HG03108 (cell line): ENCODE measurements around the gene JPH3.
A peak's percentile ranks its signal among the peaks of the same experiment; 100 is the strongest.

Experiments
- ATAC-seq: cut with Tn5 transposase; IDR thresholded peaks from one replicate; pipeline ENCODE4 v1.9.1; 2021; ENCODE audit warnings: moderate library complexity; ENCODE audit not compliant: unreplicated experiment

Gene JPH3

DNA sequence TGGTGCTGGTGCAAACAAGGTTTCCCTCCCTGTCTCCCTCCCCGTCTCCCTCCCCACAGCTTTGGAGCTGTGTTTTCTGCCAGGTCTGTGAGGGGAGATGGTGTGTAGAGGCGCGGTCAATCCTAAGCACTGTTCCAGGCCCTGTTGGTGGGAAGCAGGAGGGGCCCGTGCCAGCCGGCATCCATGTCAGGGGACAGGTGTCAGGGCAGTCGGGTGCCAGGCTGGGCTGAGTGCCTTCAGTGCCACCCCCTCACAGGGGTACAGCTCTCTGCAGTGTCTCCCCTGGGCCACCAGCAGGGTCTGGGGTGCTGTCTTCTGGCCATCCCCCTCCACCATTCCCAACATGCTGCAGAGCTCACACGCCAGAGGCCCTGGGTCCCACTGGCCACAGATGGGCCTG lies 89.9 kb downstream of the JPH3 start:
- no peak for ATAC-seq

GRCh38 chr16:87692756-87693155 lies 90.4 kb downstream of the JPH3 start:
- no peak for ATAC-seq

GRCh38 chr16:87693827-87694226 lies 91.5 kb downstream of the JPH3 start:
- no peak for ATAC-seq

GRCh38 chr16:87694441-87695125 lies 92.3 kb downstream of the JPH3 start:
- no peak for ATAC-seq

DNA sequence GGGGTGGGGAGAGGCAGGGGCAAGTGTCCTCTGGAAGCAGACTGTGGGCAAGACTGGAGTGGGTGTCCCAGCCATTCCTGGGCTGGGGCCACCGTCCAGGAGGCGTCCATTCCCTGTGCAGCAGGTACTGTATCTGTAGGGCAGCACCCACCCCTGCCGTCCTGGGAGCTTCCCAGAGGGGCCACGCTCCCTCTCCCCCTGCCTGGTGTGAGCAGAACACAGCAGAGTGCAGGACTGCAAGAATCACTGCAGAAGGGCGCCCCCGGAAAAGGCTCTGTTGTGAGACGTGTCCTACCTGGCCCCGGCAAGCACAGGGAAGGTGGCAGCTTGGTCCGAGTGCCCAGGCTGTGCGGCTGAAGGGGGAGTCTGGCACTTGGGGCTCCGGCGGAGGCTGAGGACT lies 93.2 kb downstream of the JPH3 start:
- no peak for ATAC-seq

DNA sequence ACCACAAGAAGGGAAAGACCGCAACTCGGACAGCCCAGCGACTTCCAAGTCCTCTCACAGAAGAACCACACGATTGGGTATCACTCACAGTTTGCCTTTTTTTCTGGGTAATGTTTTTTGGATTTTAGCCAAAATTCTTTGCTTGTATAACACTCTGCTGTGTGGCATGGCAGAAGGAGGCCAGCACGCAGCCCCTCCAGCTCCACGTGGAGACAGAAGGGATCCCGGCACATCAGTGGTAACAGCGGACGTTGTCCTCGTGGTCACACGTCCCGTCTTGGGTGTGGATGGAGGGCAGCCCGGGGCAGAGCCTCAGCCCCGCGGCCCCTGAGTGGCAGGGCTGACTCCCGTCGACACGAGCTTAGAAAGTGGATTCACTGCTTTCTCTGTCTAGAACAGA lies 94.4 kb downstream of the JPH3 start:
- ATAC-seq, result no peak

DNA sequence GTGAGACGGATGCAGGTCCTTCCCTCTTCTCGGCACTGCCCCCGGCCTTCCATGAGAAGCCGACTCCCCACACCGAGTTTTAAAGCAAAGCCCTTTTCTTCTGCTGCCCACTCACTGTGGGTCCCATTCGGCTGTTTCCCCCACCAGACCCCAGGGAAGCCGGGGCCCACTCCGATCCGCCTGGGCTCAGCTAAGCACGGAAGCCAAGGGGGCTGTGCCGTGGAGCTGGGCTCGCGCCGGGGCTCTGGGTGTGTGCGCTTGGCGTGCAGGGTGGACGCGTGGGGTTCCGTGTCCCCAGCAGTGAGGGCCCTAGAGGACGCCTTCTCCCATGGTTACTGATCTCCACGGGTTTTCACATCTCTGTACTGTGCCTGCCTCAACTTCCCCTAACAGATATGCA lies 94.9 kb downstream of the JPH3 start:
- no peak for ATAC-seq

DNA sequence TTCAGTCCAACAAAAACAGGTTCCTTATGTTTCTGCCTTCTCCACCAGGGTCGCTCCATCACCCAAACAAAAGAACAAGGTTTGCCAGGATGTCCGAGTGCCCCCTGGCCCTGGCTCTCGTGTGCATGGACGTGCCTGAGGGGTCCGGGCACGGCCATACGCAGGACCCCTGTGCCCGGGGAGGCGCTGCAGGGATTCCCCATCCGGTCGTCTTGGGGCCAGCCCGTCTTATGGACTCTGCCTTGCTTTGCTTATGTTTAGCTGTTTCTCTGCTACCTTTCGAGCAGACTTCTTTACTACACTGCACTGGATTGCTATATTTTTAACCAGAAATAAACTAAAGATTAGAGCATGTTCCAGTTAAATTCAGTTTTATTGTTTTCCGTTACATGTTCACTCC lies 95.5 kb downstream of the JPH3 start:
- no peak for ATAC-seq

DNA sequence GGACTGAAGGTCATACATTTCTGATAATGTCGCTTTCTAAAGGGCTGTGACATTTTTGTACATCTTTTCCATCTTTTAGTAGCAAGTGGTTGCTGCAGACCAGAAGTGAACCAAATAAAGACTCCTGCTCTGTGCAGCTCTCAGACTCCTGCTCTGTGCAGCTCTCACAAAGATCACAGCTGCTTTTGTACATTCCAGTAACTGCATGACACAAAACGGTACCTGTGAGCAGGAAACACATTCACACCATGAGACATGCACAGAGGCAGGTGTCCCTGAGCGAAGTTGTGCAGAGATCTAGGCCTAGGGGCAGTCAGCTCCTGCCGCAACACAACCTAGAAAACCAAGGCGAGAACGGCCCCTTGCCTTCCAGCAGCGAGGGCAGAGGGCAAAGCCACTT lies 95.9 kb downstream of the JPH3 start:
- ATAC-seq, result peak; percentile 32

- ATAC-seq, result no peak
Observed at GRCh38 chr16:87698676-87699199, 96.4 kb downstream of the JPH3 start.

- ATAC-seq, result no peak
Observed at GRCh38 chr16:87700406-87701077, 98.2 kb downstream of the JPH3 start.

DNA sequence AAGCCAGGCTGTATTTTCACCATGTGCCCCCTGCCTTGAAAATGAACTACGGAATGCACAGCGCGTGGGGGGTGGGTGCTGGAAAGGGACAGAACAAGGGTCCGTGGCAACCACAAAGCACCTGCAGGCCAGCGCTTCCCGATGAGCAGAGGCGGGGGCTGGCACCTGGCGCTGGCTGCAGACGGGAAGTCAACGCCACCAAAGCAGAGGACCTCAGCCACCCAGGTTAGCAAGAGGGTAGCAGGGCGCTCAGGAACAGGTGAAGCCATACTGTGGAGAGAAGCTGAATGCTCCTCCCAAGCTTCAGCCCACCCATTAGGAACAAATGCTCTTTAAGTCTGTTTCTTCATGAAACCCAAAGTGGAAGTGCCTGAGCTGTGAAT lies 98.8 kb downstream of the JPH3 start:
- ATAC-seq, result no peak

DNA sequence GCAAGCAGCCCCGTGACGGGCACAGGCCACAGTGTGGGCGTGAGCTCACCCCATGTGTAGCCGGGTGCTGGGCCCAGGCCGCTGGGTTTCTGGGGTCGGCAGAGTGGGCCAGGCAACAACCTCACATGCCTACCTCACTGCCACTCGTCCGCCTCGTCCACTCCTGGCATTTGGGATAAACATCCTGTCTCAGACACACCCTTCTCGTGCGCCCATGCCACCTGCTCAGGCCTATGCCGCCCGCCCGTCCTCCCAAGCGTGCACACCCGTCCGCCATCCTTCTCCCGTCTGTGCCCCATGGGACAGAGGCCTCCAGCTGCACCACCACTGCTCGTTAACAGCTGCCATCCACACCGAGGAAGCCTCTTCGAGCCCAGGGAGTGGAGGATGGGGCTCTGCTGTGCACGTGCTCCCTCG lies 99.2 kb downstream of the JPH3 start:
- ATAC-seq, result no peak

GRCh38 chr16:87702325-87702811 lies 100.1 kb downstream of the JPH3 start:
- ATAC-seq, result peak; percentile 51

GRCh38 chr16:87703071-87703470 lies 100.8 kb downstream of the JPH3 start:
- no peak for ATAC-seq

DNA sequence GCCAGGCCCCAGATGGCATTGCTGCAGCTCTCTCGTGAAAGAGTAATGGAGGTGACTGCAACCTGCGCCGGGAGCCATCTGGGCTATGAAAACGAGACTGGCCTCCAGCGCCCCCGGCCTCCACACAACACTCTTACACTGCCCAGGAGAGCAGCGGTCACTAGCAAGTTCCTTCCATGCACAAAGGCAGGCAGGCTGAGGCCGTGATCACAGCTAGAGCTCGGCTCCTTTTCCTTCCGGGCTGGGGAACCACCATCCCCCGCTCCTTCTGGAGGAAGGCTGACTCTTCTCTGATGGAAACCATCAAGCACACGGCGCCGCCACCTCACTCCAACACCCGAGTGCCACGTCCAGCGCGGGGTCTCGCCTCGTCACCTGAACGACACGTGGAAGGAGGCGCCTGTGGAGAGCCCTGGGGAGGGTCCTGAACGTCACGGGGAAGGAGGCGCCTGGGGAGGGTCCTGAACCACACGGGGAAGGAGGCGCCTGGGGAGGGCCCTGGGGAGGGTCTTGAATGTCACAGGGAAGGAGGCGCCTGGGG lies 101.6 kb downstream of the JPH3 start:
- no peak for ATAC-seq

DNA sequence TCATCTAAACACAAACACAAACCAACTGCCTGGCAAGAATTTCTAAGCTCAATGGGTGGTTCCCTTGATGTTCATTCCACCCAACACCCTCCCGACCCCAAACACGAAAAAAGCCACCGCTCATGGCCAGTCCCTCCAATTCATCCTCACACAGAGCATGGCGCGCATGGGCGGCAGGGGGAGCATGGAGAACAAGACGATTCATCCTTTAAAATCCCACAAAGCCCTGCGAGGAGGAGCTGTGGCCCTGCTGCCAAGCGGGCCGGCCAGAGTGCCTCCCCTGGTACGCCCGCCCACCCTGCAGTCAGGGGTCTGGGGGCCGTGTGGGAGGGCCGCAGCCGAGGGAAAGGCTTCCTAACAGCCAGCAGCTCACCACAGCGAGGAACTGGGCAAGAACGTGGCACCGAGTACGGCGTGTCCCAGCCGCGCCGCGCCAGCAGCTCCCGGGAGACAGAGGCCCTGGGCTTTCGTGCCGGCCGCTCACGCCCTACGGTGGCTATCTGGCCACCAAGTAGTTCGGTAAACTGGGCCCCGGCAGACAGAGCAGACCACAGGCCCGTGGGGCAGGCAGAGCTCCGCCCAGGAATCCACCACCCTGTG lies 102.5 kb downstream of the JPH3 start:
- ATAC-seq, result no peak

DNA sequence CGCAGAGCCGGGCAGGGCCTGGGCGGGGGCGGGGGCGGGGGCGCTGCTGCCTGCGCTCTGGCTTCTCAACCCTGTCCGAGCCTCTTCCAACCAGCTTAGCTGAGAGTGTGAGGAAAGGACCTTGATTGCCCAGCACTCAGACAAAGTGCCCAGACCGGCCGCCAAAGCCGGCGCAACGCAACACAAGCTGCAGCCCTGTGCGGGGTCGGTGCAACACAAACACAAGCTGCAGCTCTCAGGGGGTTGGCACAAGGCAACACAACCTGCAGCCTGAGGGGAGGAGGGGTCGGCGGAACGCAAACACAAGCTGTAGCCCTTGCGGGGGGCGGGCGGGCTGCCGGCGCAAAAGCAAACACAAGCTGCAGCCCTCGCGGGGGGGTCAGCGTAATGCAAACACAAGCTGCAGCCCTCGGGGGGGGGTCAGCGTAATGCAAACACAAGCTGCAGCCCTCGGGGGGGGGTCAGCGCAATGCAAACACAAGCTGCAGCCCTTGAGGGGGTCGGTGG lies 103.5 kb downstream of the JPH3 start:
- no peak for ATAC-seq

- ATAC-seq, result no peak
Observed at GRCh38 chr16:87706278-87707000, 104.1 kb downstream of the JPH3 start.

DNA sequence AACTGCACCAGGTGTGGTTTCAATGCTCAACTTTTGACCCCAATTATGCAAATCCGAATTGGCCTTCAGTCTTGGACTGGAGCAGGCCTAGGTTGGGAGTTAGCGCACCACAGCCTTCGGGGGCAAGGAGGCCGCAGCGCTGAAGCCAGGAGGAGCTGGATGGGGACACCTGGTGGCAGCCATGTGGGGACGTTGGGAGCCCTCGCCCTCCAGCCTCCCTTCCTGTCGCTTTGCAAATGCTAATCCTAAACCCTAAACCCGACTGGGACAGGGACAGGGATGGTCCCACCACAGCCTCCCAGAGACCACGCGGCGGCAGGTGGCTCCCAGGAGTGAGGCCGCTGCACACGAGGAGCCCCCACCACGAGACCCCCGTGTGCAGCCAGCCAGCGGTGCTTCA lies 104.8 kb downstream of the JPH3 start:
- no peak for ATAC-seq
